Cortex of kidney (tissue), 1 donor: Measurements from ENCODE around the gene FNDC3B.

Source experiments
- DNase-seq: peaks from one replicate; lab custom pipeline; 2025; lab: John Stamatoyannopoulos, UW

FNDC3B gene

GRCh38 chr3:172170073-172170709 is 130.8 kb downstream of the FNDC3B start:
- DNase-seq: no peak

- DNase-seq: no peak
These were observed 131.5 kb downstream of the FNDC3B start for GRCh38 chr3:172170841-172171240.

GRCh38 chr3:172171396-172172075 is 132.2 kb downstream of the FNDC3B start:
- no peak for DNase-seq

DNA sequence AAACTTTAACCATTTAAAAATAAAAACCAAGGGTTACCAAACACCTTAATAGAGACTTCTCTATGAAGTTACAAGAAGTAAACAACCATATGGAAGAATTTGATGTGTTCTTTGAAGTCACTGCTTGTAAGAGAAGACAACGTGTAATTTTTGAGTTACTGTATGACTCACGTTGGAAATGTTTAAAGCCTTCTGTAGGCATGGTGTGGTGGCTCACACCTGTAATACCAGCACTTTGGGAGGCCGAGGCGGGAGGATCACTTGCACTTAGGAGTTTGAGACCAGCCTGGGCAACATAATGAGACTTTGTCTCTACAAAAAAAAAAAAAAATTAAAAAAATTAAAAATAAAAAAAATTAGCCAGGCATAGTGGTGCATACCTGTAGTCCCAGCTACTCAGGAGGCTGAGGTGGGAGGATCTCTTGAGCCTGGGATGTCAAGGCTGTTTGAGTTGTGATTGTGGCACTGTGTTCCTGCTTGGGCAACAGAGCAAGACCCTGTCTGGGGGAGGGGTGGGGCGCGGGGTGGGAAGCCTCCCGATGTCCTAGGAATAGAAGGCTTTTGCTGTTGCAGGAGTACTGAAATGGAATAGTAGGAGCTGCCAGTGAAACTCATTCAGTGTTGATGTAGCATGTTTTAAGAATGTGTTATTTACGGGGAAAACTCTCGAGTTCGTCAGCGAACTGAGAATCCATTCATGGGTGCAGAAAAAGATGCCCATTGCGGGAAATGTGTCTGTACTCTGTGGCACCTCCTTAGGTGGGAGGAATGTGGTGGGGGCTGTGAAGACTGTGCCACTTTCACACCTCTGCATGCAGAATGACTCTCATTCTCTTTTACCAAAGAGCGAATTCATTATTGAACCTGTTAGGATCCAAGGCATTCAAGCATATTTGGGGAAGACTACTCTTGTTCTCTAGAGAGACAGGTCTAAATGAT is 134.2 kb downstream of the FNDC3B start:
- DNase-seq: no peak

GRCh38 chr3:172174513-172175253 is 135.3 kb downstream of the FNDC3B start:
- DNase-seq: no peak

GRCh38 chr3:172175254-172175599 is 135.8 kb downstream of the FNDC3B start:
- DNase-seq: no peak

GRCh38 chr3:172176061-172176770 is 136.8 kb downstream of the FNDC3B start:
- DNase-seq: no peak

DNA sequence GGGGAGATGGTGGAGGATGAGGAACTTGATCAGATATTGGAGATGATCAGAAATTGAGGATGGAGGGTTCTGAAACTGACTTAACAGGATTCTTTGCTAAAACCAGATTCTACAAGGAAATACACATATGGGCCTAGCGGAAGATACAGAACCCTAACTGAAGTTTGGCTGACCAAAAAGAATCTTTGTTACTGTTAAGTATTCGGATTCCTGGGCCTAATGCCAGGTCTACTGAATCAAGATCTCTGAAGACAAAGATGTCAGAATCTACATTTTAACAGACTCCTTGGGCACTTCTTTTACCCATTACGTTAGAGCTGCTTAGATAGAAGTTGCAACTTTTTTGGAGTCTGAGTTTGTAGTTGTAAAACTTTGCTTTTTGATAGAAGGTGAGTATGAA is 137.7 kb downstream of the FNDC3B start:
- DNase-seq: no peak

GRCh38 chr3:172177803-172178316 is 138.5 kb downstream of the FNDC3B start:
- no peak for DNase-seq

- DNase-seq: no peak
These were observed 140.5 kb downstream of the FNDC3B start for GRCh38 chr3:172179680-172180399.

DNA sequence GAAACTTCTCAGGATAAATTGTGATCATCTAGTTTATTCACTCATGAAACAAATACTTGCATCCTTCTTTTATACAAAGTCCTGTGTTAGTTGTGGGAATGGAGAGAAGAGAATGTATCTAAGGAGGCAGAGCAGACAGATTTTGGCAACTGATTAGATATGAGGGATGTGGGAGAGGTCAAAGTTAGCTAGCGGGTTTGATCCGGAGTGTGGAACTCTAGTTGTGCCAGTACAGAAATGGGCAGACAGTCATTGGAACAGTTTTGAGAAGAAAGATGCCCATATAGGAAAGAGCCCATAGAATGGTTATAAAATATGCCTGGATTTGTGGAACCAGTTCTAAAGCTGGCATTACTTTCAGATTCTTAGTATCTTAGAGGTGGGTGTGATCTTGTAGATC is 141.1 kb downstream of the FNDC3B start:
- DNase-seq: no peak

GRCh38 chr3:172181932-172182586 is 142.7 kb downstream of the FNDC3B start:
- no peak for DNase-seq

- DNase-seq: no peak
These were observed 143.4 kb downstream of the FNDC3B start for GRCh38 chr3:172182797-172183196.

DNA sequence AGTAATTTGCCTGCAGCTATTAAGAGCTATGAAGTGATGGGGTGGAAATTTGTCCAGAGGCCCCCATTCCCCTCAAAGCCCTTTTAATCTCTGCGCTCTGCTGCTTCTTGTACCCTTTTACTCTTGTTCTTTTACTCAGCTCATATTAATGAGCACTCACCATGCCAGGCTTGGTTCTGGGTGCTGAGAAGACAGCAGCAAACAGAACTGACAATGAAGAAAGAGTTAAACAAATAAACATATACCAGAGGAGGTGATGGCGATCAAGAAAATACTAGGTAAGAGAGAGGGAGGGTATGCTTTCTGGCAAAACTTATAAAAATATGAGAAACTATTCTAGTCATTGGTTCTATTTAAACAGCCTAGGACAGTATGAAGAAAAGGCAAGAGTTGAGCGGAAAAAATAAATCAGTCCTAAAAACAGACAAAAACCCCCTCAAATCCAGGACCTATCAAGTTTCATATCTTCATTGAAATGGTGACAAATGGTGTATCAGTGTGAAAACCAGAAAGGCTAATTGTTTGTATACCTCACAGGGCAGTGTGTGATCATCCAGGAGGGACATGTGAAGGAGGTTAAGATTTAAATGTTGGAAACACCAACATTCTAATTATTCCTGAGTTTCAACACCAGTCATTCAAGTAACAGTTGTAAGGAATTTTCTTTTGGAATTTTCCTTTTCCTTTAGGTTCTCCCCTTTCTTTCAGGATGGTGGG is 144.9 kb downstream of the FNDC3B start:
- DNase-seq: no peak

- no peak for DNase-seq
These were observed 146.5 kb downstream of the FNDC3B start for GRCh38 chr3:172185907-172186306.

DNA sequence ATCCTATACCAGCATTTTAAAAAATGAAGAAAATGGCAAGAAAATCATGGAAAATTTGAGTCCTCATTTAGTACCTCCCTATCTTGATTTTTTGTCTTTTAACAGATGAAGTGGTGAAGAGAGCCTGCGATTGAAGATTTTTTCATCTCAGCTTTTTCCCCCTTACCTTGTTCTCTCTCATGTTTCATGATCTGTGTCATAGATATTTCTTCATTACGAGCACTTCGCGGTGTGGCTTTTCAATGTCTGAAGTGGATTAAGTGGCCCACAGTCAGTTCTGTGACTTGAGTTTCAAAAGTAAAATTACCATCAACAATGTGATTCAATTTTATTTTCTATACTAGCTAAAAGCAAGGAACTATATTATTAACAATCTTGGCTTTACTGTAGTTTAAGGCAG is 147.2 kb downstream of the FNDC3B start:
- DNase-seq: no peak

DNA sequence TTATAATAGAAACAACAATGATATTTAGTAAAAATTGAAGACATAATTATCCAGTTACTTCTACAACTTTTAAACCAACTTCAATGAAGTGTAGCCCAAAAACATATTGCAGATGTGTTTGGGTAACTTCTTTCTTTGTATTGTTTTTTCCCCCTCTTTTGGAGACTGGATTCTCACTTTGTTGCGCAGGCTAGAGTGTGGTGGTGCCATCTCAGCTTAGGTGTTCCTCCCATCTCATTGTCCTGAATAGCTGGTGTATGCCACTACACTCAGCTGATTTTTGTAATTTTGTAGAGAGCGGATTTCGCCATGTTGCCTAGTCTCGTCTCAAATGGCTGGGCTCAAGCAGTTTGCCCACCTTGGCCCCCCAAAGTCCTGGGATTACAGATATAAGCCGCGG is 148.1 kb downstream of the FNDC3B start:
- no peak for DNase-seq

DNA sequence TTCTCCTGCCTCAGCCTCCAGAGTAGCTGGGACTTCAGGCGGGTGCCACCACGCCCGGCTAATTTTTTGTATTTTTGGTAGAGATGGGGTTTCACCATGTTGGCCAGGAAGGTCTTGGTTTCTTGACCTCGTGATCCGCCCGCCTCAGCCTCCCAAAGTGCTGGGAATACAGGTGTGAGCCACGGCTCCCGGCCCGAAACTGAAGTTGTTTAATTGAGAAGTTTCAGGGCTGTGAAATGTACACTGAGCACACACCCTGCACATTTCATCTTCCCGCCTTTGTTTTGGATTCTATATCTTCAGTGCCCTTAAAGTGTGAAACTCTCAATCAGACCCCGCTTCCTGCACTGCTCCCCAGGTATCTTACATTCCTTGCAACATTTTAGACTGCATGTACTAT is 149.1 kb downstream of the FNDC3B start:
- no peak for DNase-seq

- no peak for DNase-seq
These were observed 149.8 kb downstream of the FNDC3B start for GRCh38 chr3:172189213-172189612.
